ENCODE data around the gene OR2B2.

- TF ChIP-seq RCOR1 (IDR thresholded peaks at IDR 0.05; ENCODE audit: low read depth, low read length) (no peak), EP300 (IDR thresholded peaks at IDR 0.05) (no peak), HDAC2 (IDR thresholded peaks at IDR 0.05) (no peak), SMC3 (IDR thresholded peaks at IDR 0.05) (no peak), JUNB (IDR thresholded peaks at IDR 0.05) (no peak), POLR2AphosphoS2 (conservative IDR thresholded peaks at IDR 0.05; ENCODE audit: low read length) (no peak), BHLHE40 (IDR thresholded peaks at IDR 0.05; ENCODE audit: low read depth, low read length) (no peak), POLR2A (IDR thresholded peaks at IDR 0.05; ENCODE audit: low read length) (no peak), HOXB13 (CRISPR knock-in tag; IDR thresholded peaks at IDR 0.05; ENCODE audit: low read depth) (no peak), MAFK (IDR thresholded peaks at IDR 0.05; ENCODE audit: partially characterized antibody) (no peak)
- TF ChIP-seq, protein P1, sequence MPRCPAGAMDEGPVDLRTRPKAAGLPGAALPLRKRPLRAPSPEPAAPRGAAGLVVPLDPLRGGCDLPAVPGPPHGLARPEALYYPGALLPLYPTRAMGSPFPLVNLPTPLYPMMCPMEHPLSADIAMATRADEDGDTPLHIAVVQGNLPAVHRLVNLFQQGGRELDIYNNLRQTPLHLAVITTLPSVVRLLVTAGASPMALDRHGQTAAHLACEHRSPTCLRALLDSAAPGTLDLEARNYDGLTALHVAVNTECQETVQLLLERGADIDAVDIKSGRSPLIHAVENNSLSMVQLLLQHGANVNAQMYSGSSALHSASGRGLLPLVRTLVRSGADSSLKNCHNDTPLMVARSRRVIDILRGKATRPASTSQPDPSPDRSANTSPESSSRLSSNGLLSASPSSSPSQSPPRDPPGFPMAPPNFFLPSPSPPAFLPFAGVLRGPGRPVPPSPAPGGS (IDR thresholded peaks at IDR 0.05): no peak
These were observed 19.5 kb downstream of the OR2B2 start for GRCh38 chr6:27892649-27893058.
